Uterus (tissue), 4 donors: ENCODE results near the gene NSG1. TPM values are rescaled to one million over a fixed set of nuclear protein-coding genes. Genes with fewer than 3 reads are reported as not detected.

Experiments
- DNase-seq, 2 donors: peaks; one replicate each; pipeline ENCODE4 v3.0.0-alpha.2; 2019 to 2020
- H3K27ac ChIP-seq, 2 donors: fragments of 200-600 bp; sonication (generic); 1 replicate in 1 of 2; 2 replicates in 1 of 2; pipeline ENCODE4 v1.5.1; 2016 to 2018
- H3K27me3 ChIP-seq, 2 donors: fragments of 200-600 bp; sonication (generic); one replicate each; pipeline ENCODE4 v1.5.1; 2018 to 2019; ENCODE audit warnings: control low read depth in 1 of 2
- H3K36me3 ChIP-seq, 2 donors: fragments of 200-600 bp; sonication (generic); one replicate each; pipeline ENCODE4 v1.5.1; 2019; ENCODE audit warnings: control low read depth in 1 of 2
- H3K4me1 ChIP-seq, 2 donors: fragments of 200-600 bp; sonication (generic); one replicate each; pipeline ENCODE4 v1.5.1; 2018 to 2019; ENCODE audit warnings: control low read depth in 1 of 2
- H3K4me3 ChIP-seq, 2 donors: fragments of 200-600 bp; sonication (generic); 1 replicate in 1 of 2; 2 replicates in 1 of 2; pipeline ENCODE4 v1.5.1; 2018 to 2019; ENCODE audit warnings: mild to moderate bottlenecking in 1 of 2
- H3K9me3 ChIP-seq, 2 donors: fragments of 200-600 bp; sonication (generic); one replicate each; pipeline ENCODE4 v1.5.1; 2019; ENCODE audit warnings: control low read depth in 1 of 2
- POLR2A ChIP-seq, 2 donors: fragments of 450-650 bp; IDR thresholded peaks; one replicate each; pipeline ENCODE4 v1.6.1; 2016; ENCODE audit warnings: antibody characterized with exemption in 2 of 2, mild to moderate bottlenecking in 1 of 2, moderate library complexity in 1 of 2
- intact Hi-C: fragments of 100-400 bp; cut with DNase I; formaldehyde crosslinking; loops from one replicate; pipeline ENCODE4 v1.15.1; 2023; ENCODE audit warnings: low total_unique reads
- total RNA-seq, 4 donors: library from RNA; depleted of rRNA in 3 of 4; stranded (reverse); fragments of >200 nt in 3 of 4; gene quantifications; one replicate each; pipeline versions ENCODE4 v1.1.0 to v1.2.4, GENCODE V29; 2014 to 2023
- TF ChIP-seq, protein P1 (sequence below), 4 experiments: fragments of 200-600 bp in 2 of 4; fragments of 450-650 bp in 2 of 4; sonication (generic) in 2 of 4; IDR thresholded peaks; one replicate each; pipeline ENCODE4 v1.5.1; 2016 to 2019; ENCODE audit warnings: antibody characterized with exemption in 4 of 4, mild to moderate bottlenecking in 2 of 4, moderate library complexity in 1 of 4
- donor health status: DM: yes; HTN: yes; CAD: no.

The NSG1 gene, protein sequence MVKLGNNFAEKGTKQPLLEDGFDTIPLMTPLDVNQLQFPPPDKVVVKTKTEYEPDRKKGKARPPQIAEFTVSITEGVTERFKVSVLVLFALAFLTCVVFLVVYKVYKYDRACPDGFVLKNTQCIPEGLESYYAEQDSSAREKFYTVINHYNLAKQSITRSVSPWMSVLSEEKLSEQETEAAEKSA
- 10 to 100 TPM in 1 of 4 donors, 1 to 10 TPM in 2, not detected in 1; 3.6 to 11.2 (median 3.8) TPM for total RNA-seq

DNA sequence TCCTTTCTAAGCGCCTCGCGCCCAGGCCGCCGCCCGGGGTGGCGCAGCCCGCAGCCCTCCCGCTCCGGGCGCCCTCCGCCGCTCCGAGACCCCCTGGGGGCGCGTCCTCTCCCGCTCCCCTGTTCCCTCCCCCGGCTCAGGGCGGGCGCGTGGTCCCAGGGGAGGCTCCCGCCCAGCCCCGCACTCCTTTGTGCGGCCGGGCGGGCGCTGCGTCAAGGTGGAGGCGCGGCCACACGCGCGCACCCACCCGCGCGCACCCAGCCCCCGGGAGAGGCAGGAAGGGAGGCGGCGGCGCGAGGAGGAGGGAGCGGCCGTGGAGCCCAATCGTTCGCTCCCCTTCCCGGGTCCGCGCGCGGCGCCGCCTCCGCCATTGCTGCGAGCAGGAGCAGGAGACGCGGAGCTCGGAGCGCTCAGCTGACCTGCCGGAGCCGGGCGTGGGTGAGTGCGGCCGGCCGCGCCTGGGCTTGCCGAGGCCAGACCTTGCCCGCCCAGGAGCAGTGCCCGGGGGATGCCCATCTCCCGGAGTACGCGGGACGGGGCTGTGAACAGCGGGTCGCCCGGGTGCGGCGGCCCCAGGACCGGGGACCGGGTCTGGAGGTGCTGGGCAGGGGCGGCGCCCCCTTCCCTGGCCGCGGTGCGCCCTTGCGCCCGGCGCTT is at the start of gene NSG1:
Gene NSG1 (plus strand): TSS at position 367 of the 657 bp plus-strand sequence. CDS start 528 bp downstream, outside the sequence.
- no peak for DNase-seq
- Histone ChIP-seq H3K27ac (no peak within 1 kb of the TSS), H3K27me3 (peaks cover 0 to 4% of the 10 kb centered on the region in 2 donors), H3K4me3 (peak within 1 kb of the TSS; percentile 25 to 46), H3K9me3 (no peaks in the 10 kb centered on the region), H3K4me1 (peaks cover 0 to 12% of the 10 kb centered on the region in 2 donors), H3K36me3 (no peaks in the 10 kb centered on the region)
- intact Hi-C loops, result no loop called here
- no peak for TF ChIP-seq POLR2A (IDR thresholded peaks at IDR 0.05)
- TF ChIP-seq, protein P1, sequence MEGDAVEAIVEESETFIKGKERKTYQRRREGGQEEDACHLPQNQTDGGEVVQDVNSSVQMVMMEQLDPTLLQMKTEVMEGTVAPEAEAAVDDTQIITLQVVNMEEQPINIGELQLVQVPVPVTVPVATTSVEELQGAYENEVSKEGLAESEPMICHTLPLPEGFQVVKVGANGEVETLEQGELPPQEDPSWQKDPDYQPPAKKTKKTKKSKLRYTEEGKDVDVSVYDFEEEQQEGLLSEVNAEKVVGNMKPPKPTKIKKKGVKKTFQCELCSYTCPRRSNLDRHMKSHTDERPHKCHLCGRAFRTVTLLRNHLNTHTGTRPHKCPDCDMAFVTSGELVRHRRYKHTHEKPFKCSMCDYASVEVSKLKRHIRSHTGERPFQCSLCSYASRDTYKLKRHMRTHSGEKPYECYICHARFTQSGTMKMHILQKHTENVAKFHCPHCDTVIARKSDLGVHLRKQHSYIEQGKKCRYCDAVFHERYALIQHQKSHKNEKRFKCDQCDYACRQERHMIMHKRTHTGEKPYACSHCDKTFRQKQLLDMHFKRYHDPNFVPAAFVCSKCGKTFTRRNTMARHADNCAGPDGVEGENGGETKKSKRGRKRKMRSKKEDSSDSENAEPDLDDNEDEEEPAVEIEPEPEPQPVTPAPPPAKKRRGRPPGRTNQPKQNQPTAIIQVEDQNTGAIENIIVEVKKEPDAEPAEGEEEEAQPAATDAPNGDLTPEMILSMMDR (IDR thresholded peaks at IDR 0.05), result no peak

DNA sequence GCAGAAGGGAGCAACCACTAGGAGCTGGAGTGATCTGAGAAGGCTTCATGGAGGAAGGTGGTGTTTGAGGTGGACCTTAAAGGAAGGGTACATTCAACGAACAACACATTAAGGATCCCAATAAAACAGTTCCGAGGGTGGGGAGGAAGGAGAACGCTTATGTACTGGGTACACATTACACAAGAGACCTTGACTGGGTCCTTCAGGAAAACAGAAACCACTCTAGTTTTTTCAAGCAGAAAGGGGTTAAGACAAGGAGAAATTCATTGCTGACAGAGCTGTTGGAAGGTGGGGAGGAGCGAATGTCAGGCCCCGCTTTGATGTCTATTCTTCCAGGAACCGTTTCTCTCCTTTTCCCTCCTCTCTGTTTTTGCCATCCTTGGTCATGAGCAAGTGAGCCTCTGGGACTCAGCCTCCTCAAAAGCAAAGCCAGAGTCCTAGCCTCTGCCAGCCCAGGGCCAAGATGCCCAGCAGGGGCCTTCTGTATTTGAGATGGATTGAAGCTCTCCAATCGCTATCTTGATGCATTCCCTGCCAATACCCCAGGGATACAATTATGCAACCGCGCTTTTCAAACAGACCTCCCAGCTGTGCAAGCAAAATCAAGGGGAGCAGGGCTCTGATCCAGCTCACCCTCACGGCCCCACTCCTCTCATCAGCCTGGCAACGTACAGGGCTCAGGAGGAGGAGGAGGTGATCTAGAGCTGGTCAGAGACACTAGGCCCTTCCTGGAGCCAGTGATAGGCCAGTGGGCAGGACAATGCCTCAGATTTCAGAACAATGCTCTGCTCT is 48.5 kb upstream of the NSG1 start:
- DNase-seq, result no peak
- H3K36me3 ChIP-seq, result no peaks in the 10 kb centered on the region
- H3K27ac ChIP-seq, result no peak overlapping the region
- no peak for TF ChIP-seq POLR2A (IDR thresholded peaks at IDR 0.05)
- TF ChIP-seq, protein P1 (IDR thresholded peaks at IDR 0.05), result no peak
- intact Hi-C loops, result loop anchor here (10.0 kb wide), 1 partner anchor 84 kb away; no protein-coding TSS in a partner anchor
- H3K9me3 ChIP-seq, result no peaks in the 10 kb centered on the region
- H3K4me1 ChIP-seq, result no peaks in the 10 kb centered on the region
- H3K27me3 ChIP-seq, result no peaks in the 10 kb centered on the region
- H3K4me3 ChIP-seq, result no peak overlapping the region

DNA sequence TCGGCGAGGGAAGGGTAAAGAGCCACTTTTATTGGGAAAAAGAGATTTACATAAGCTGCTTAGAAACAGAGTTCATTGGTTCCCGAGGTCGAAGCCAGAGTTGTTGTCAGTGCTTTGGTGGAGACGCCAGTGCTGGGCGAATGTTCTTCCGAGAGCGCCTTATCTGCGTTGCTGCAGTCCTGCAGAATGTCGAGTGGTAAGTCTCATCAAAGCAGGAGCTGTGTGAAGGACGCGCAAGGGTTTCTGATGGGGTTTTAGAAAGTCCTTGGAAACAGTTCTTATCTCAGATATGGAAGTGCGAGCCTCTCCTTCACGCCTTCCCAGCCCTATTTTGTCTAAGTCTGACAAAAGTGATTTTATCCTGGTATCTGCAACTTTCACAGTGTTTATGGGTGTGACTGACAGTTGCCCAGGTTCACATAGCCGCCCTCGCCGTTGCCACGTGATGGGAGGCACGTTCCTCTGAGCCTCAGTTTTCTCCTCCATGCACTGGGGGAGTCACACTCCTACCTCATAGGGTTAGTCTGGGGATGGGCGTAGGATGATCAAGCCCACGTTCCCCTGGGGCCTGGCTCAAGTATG is 47.3 kb upstream of the NSG1 start:
- no peak for TF ChIP-seq POLR2A (IDR thresholded peaks at IDR 0.05)
- TF ChIP-seq, protein P1 (IDR thresholded peaks at IDR 0.05), result no peak
- H3K4me3 ChIP-seq, result no peak overlapping the region
- no peaks in the 10 kb centered on the region for H3K9me3 ChIP-seq
- H3K36me3 ChIP-seq, result no peaks in the 10 kb centered on the region
- no peak overlapping the region for H3K27ac ChIP-seq
- no peaks in the 10 kb centered on the region for H3K4me1 ChIP-seq
- no peak for DNase-seq
- intact Hi-C loops, result loop anchor here (10.0 kb wide), 1 partner anchor 85 kb away; no protein-coding TSS in a partner anchor
- no peaks in the 10 kb centered on the region for H3K27me3 ChIP-seq

DNA sequence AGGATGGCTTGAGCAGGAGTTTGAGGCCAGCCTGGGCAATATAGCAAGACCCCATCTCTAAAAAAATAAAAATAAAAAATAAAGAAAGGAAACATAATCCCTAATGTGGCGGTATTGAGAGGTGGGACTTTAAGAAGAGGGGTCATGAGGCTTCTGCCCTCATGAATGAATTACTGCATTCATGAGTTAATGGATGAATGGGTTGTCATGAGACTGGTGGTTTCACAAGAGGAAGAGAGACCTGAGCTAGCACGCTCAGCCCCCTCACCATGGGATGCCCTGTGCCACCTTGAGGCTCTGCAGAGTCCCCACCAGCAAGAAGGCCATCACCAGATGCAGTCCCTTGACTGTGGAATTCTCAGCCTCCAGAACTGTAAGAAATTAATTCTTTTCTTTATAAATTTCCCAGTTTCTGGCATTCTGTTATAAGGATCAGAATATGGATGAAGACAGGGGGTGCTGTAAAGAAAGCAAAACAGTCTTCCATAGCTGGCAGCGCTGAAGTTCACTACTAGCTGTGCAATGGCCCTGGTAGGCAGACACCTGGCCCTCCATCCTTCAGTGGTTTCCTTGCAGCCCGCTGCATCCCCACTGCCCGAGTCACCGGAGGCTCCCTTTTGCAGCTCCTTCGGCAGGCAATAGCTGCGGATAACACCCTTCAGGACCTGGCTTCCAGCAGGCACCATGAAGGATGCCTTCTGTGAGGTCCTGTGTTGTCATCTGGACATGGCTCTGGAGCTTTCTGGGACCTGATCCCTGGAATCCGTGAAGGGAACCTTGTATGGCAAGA is 44.8 kb upstream of the NSG1 start:
- no peaks in the 10 kb centered on the region for H3K36me3 ChIP-seq
- no peak for TF ChIP-seq POLR2A (IDR thresholded peaks at IDR 0.05)
- TF ChIP-seq, protein P1 (IDR thresholded peaks at IDR 0.05), result no peak
- H3K27ac ChIP-seq, result no peak overlapping the region
- H3K9me3 ChIP-seq, result no peaks in the 10 kb centered on the region
- DNase-seq, result no peak
- intact Hi-C loops, result no loop called here
- H3K4me3 ChIP-seq, result no peak overlapping the region
- no peaks in the 10 kb centered on the region for H3K4me1 ChIP-seq
- H3K27me3 ChIP-seq, result no peaks in the 10 kb centered on the region
